Erythroblast (primary cell): ENCODE results near the gene PMPCB.

Experiments used
- GATA1 ChIP-seq: IDR thresholded peaks from 2 replicates; pipeline ENCODE4 v1.6.1; 2011; ENCODE audit warnings: low read depth, mild to moderate bottlenecking, control low read depth, low read length, moderate library complexity
- POLR2A ChIP-seq: IDR thresholded peaks from 2 replicates; pipeline ENCODE4 v1.6.1; 2011; ENCODE audit warnings: mild to moderate bottlenecking, low read length

- TF ChIP-seq POLR2A (no peak), GATA1 (no peak)
Observed at GRCh38 chr7:103293526-103293925, 3.7 kb upstream of the PMPCB start.
